AG10803 (cell line): ENCODE results near the gene KCP.

ENCODE experiments used
- DNase-seq: peaks from one replicate; pipeline ENCODE4 v3.0.0; 2010; ENCODE audit warnings: low read depth
- H3K4me3 ChIP-seq: 2 replicates; pipeline ENCODE4 v1.5.1; 2011; ENCODE audit warnings: mild to moderate bottlenecking, low read length, control low read depth
- CTCF ChIP-seq: conservative IDR thresholded peaks from 2 replicates; pipeline ENCODE4 v1.5.1; 2011; ENCODE audit warnings: mild to moderate bottlenecking, low read length, control low read depth, inconsistent platforms

KCP gene

DNA sequence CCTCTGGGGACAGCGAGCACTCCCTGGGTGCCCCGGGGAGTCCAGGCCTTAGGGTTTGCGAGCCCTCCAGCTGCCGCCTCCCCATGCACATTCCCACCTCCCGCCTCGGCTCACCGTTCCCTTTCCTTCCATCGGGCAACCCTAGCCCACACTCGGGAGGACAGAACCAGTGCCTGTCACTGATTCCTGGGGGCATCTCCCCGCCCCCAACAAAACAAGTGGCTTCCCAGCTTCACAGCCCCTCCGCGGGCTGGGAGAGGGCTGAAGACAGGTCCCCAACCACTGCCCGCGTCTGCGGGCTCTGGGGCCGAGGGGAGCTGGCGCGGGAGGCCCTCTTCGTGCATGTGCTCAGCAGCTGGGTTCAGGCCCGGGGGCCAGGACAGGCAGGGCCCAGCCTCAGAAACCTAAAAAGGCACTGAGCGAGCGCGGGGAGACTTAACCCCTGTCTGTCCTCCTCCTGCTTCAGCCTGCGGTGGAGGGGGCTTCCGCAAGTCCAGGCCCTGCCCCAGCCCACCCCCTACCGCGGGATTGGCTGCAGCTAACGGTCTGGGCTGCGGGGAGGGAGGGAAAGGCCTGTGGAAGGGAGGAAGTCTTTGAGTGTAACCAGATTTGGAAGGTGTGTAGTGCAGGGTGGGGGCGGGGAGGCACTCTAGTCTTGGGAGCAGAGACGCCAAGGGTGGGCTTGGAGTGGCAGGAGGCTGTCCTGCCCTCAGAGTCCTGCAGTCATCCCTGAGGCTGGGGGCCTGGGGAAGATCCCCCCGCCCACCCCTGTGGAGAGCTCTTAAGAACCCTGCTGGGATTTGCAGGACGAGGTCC is 79.1 kb downstream of the KCP start:
- H3K4me3 ChIP-seq: peak overlapping the region; percentile 96
- TF ChIP-seq CTCF: no peak
- peak; percentile 64 for DNase-seq

DNA sequence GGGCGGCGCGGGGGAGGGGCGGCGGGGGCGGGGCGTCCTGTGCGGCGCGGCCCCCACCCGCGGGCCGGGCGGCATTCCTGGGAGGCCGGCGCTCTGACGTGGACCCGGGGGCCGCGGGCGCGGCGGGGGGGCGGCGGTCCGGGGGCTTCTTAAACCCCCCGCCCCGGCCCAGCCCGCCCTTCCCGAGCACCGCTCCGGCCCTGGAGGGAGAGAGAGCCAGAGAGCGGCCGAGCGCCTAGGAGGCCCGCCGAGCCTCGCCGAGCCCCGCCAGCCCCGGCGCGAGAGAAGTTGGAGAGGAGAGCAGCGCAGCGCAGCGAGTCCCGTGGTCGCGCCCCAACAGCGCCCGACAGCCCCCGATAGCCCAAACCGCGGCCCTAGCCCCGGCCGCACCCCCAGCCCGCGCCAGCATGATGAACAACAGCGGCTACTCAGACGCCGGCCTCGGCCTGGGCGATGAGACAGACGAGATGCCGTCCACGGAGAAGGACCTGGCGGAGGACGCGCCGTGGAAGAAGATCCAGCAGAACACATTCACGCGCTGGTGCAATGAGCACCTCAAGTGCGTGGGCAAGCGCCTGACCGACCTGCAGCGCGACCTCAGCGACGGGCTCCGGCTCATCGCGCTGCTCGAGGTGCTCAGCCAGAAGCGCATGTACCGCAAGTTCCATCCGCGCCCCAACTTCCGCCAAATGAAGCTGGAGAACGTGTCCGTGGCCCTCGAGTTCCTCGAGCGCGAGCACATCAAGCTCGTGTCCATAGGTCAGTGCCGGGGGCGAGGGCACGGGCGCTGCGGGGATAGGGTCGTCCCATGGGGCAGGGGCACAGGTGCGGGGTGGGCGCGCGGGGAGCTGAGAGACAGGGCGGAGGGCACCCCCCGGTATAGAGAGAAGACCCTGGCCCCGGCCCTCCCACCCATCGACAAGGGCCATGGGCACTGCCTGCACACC is 80.0 kb downstream of the KCP start, which contains the start of gene FLNC:
TSS of gene FLNC (plus strand) at position 176 of the 947 bp plus-strand sequence. CDS start at position 408, 232 bp downstream.
- DNase-seq: peak; percentile 78
- TF ChIP-seq CTCF: no peak
- peak within 1 kb of the TSS; percentile 96 for H3K4me3 ChIP-seq

GRCh38 chr7:128829391-128830166 is 80.9 kb downstream of the KCP start:
- TF ChIP-seq CTCF: 0 out of 2 replicates have a peak, but pooled peaks have one; percentile 1
- DNase-seq: peak; percentile 34
- H3K4me3 ChIP-seq: peak overlapping the region; percentile 52

- peak; percentile 75 for DNase-seq
- no peak for TF ChIP-seq CTCF
- no peak overlapping the region for H3K4me3 ChIP-seq
Observed at GRCh38 chr7:128827971-128828711, 82.4 kb downstream of the KCP start.

DNA sequence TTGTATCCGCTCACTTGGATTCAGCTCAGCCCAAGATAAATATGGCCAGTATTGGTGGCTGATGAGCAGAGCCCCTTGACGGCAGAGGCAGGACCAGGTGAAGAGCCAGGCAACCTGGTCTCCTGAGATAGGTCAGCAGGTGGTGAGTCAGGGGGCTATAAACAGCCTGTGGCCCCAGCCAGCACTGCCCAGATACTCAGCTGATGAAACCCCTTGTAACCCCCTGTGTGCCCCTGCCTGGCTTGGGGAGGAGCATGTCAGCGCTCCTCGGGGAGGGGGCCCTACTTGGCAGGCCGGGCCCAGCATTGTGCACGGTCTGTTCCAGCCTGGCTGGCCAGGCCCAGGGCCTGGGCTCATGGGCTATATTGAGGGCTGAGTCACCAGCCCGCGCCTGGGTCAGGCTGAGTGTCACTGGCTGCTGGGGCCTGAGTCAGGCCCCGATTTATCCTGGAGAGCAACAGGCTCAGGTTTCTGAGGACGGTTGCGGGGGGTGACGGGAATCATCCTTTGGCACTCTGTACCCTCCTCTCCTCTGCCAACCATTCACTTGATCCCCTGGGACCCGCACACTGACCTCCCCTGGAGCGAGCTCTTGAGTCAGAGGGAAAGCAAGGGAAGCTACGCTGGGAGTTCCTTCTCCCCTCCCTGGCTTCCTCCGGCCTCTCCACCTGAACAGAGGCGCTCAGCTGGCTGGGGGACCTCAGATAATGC is 83.1 kb downstream of the KCP start:
- DNase-seq: peak; percentile 85
- H3K4me3 ChIP-seq: no peak overlapping the region
- no peak for TF ChIP-seq CTCF

- no peak overlapping the region for H3K4me3 ChIP-seq
- TF ChIP-seq CTCF: no peak
- no peak for DNase-seq
Observed at GRCh38 chr7:128826916-128827247, 83.6 kb downstream of the KCP start.
